Measurements from ENCODE around the gene FAM89B. TPM values are rescaled to one million over a fixed set of nuclear protein-coding genes. Genes with fewer than 3 reads are reported as not detected.
"Not testable (repeated sequence)": the region's sequence is repeated elsewhere in the genome, so short reads cannot be mapped to it uniquely, and the experiment has no call there.

The FAM89B gene
- total RNA-seq = 55.5 TPM

GRCh38 chr11:65572356-65573051 lies at the start of gene FAM89B:
TSS of gene FAM89B (plus strand) at chr11:65572538. CDS start at chr11:65572670, 132 bp downstream.
- DNase-seq (ENCODE audit: low read depth in 2 of 3, low spot score in 2 of 3) = peak in 2 of 3 donors; percentile 88 to 94

- DNase-seq (ENCODE audit: low read depth in 2 of 3, low spot score in 2 of 3) = peak in 1 of 3 donors; percentile 47
Observed at GRCh38 chr11:65522718-65523630, 49.4 kb upstream of the FAM89B start.

- not testable (repeated sequence) for DNase-seq (ENCODE audit: low read depth in 2 of 3, low spot score in 2 of 3)
Observed at GRCh38 chr11:65523631-65523968, 48.7 kb upstream of the FAM89B start.

GRCh38 chr11:65524014-65524740 lies 48.2 kb upstream of the FAM89B start:
- DNase-seq (ENCODE audit: low read depth in 2 of 3, low spot score in 2 of 3) = no peak

- peak in 2 of 3 donors; percentile 69 to 74 for DNase-seq (ENCODE audit: low read depth in 2 of 3, low spot score in 2 of 3)
Observed at GRCh38 chr11:65524741-65525545, 47.4 kb upstream of the FAM89B start, which contains the start of gene SCYL1. TSS of gene SCYL1 (plus strand) at chr11:65525083. CDS start at chr11:65525154, 71 bp downstream.

GRCh38 chr11:65525546-65526480 lies 46.5 kb upstream of the FAM89B start:
- DNase-seq (ENCODE audit: low read depth in 2 of 3, low spot score in 2 of 3) = peak in 1 of 3 donors; percentile 17

GRCh38 chr11:65526744-65527143 lies 45.6 kb upstream of the FAM89B start:
- no peak for DNase-seq (ENCODE audit: low read depth in 2 of 3, low spot score in 2 of 3)

GRCh38 chr11:65528819-65529350 lies 43.5 kb upstream of the FAM89B start:
- DNase-seq (ENCODE audit: low read depth in 2 of 3, low spot score in 2 of 3) = no peak

- DNase-seq (ENCODE audit: low read depth in 2 of 3, low spot score in 2 of 3) = no peak
Observed at GRCh38 chr11:65529475-65530156, 42.7 kb upstream of the FAM89B start.

GRCh38 chr11:65530157-65530496 lies 42.2 kb upstream of the FAM89B start:
- DNase-seq (ENCODE audit: low read depth in 2 of 3, low spot score in 2 of 3) = no peak

GRCh38 chr11:65532388-65533064 lies 39.8 kb upstream of the FAM89B start:
- DNase-seq (ENCODE audit: low read depth in 2 of 3, low spot score in 2 of 3) = no peak

GRCh38 chr11:65535102-65535501 lies 37.2 kb upstream of the FAM89B start:
- DNase-seq (ENCODE audit: low read depth in 2 of 3, low spot score in 2 of 3) = no peak

GRCh38 chr11:65536412-65537295 lies 35.7 kb upstream of the FAM89B start:
- no peak for DNase-seq (ENCODE audit: low read depth in 2 of 3, low spot score in 2 of 3)

GRCh38 chr11:65537296-65537597 lies 35.1 kb upstream of the FAM89B start:
- no peak for DNase-seq (ENCODE audit: low read depth in 2 of 3, low spot score in 2 of 3)

GRCh38 chr11:65537620-65538231 lies 34.6 kb upstream of the FAM89B start:
- no peak for DNase-seq (ENCODE audit: low read depth in 2 of 3, low spot score in 2 of 3)

- no peak for DNase-seq (ENCODE audit: low read depth in 2 of 3, low spot score in 2 of 3)
Observed at GRCh38 chr11:65538232-65538914, 34.0 kb upstream of the FAM89B start.
